K562 (cell line): Measurements from ENCODE around the gene UBE2D2. TPM values are rescaled to one million over a fixed set of nuclear protein-coding genes. Genes with fewer than 3 reads are reported as not detected.

ENCODE experiments used
- ARID1B ChIP-seq: fragments of 450-650 bp; IDR thresholded peaks from 2 replicates; pipeline ENCODE4 v1.6.1; 2016; ENCODE audit warnings: antibody characterized with exemption, mild to moderate bottlenecking, inconsistent platforms
- ATF1 ChIP-seq, 2 experiments: fragments of 450-650 bp in 1 of 2; IDR thresholded peaks; 2 replicates each; pipeline ENCODE4 v1.6.1; 2016; ENCODE audit warnings: missing compliant biosample characterization in 1 of 2, missing genetic modification characterization in 1 of 2
- ATF2 ChIP-seq: sonication (generic); formaldehyde crosslinking; IDR thresholded peaks from 2 replicates; pipeline ENCODE4 v1.8.1; 2022; ENCODE audit warnings: missing genetic modification reagents
- BCL6 ChIP-seq: fragments of 250-450 bp; sonication (Bioruptor Pico); IDR thresholded peaks from 2 replicates; pipeline ENCODE4 v1.4.0; 2020
- E2F3 ChIP-seq: fragments of 250-450 bp; sonication (Bioruptor Pico); IDR thresholded peaks from 2 replicates; pipeline ENCODE4 v1.4.0; 2020; ENCODE audit warnings: mild to moderate bottlenecking
- ESRRA ChIP-seq: fragments of 450-650 bp; IDR thresholded peaks from 2 replicates; pipeline ENCODE4 v1.6.1; 2014; ENCODE audit warnings: low read depth, mild to moderate bottlenecking, moderate library complexity, borderline replicate concordance
- FOXP4 ChIP-seq: sonication (generic); formaldehyde crosslinking; IDR thresholded peaks from 2 replicates; pipeline ENCODE4 v1.8.0; 2022; ENCODE audit warnings: mild to moderate bottlenecking, missing genetic modification reagents, borderline replicate concordance
- ILF3 ChIP-seq: fragments of 450-650 bp; IDR thresholded peaks from 2 replicates; pipeline ENCODE4 v1.6.1; 2018; ENCODE audit warnings: antibody characterized with exemption, mild to moderate bottlenecking, moderate library complexity, borderline replicate concordance
- NR1H2 ChIP-seq: sonication (generic); formaldehyde crosslinking; IDR thresholded peaks from 2 replicates; pipeline ENCODE4 v1.4.0; 2020; ENCODE audit warnings: mild to moderate bottlenecking, missing genetic modification reagents
- NR4A1 ChIP-seq, 2 experiments: fragments of 250-450 bp in 1 of 2; fragments of 450-650 bp in 1 of 2; sonication (Bioruptor Pico) in 1 of 2; IDR thresholded peaks; 2 replicates each; pipeline versions ENCODE4 v1.4.0 to v1.6.1; 2016 to 2020; ENCODE audit warnings: mild to moderate bottlenecking in 2 of 2, missing compliant biosample characterization in 1 of 2, missing genetic modification characterization in 1 of 2, moderate library complexity in 1 of 2
- RB1 ChIP-seq: fragments of 450-650 bp; IDR thresholded peaks from 2 replicates; pipeline ENCODE4 v1.6.1; 2017; ENCODE audit warnings: low read depth, mild to moderate bottlenecking
- TAF15 ChIP-seq: fragments of 200-400 bp; formaldehyde crosslinking; IDR thresholded peaks from 2 replicates; pipeline ENCODE4 v1.6.1; 2017; ENCODE audit warnings: mild to moderate bottlenecking, low read depth, low read length, moderate library complexity
- TAF9B ChIP-seq: fragments of 450-650 bp; IDR thresholded peaks from 2 replicates; pipeline ENCODE4 v1.6.1; 2018; ENCODE audit warnings: mild to moderate bottlenecking; ENCODE audit not compliant: partially characterized antibody
- XRCC3 ChIP-seq: fragments of 450-650 bp; IDR thresholded peaks from 2 replicates; pipeline ENCODE4 v1.6.1; 2017; ENCODE audit warnings: mild to moderate bottlenecking, moderate library complexity
- ZFP36 ChIP-seq: fragments of 150-350 bp; IDR thresholded peaks from 2 replicates; pipeline ENCODE4 v1.6.1; 2018; ENCODE audit warnings: low read length, low read depth; ENCODE audit not compliant: partially characterized antibody
- ZNF609 ChIP-seq: sonication (generic); formaldehyde crosslinking; IDR thresholded peaks from 2 replicates; pipeline ENCODE4 v1.8.1; 2023; ENCODE audit warnings: missing genetic modification reagents, mild to moderate bottlenecking, borderline replicate concordance
- polyA plus RNA-seq, 8 experiments: library from polyadenylated mRNA; depleted of rRNA in 4 of 8; stranded (reverse) in 5 of 8; unstranded in 3 of 8; fragments of >200 nt; fragmentation: Nextera tagmentation in 2 of 8; fragmentation: Illumina TruSeq in 1 of 8; extraction: Ambion mirVana in 2 of 8; extraction: Trizol in 1 of 8; gene quantifications; 2 replicates each; pipeline versions ENCODE4 v1.2.1 to v1.2.3, GENCODE V29; 2011 to 2014; ENCODE audit warnings: inconsistent platforms in 1 of 8, missing spikeins in 1 of 8
- total RNA-seq, 7 experiments: library from RNA; depleted of rRNA in 6 of 7; stranded (reverse); fragments of >200 nt in 6 of 7; fragmentation: Illumina TruSeq in 2 of 7; extraction: Trizol in 2 of 7; gene quantifications; 2 replicates each; pipeline versions ENCODE4 v1.2.1 to v1.2.3, GENCODE V29; 2011 to 2021; ENCODE audit warnings: low replicate concordance in 1 of 7

The UBE2D2 gene
- total and polyA plus RNA-seq, 9 of the 15 experiments (the other 6 are each of a cell fraction or from before 2014, with no cell fraction given): 53.6 to 198 (median 122) TPM

DNA sequence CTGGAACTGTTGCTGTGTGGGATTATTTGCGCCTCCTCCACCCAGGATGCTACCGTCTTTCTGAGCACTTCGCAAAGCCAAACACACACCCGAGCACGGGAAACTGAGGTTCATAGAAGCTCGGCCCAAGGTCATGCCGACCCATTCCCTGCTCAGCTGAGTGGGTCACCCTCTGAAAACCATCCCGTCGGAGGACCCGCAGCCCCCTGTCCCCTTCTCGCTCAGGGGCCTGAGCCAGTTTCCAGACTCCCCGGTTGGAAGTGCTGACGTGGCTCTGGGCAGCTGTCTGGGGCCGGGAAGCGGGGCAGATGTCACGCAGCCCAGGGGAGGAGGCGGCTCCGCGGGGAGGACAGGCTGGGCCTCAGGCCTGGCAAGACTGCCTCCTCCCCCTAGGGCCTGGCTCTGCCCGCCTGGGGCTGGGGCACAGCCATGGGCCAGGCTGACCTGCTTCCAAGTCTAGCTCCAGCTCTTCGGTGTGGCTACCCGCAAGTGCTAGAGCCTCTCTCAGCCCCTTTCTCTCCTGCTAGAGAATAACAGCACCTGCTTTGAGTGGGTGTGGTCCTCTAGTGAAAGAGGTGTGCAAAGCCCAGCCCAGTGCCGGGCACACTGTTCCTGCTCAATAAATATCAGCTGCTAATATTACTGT is 77.1 kb downstream of the UBE2D2 start (continued):
- TF ChIP-seq E2F3 (CRISPR knock-in tag) (no peak), ILF3 (no peak), ZNF609 (CRISPR knock-in tag) (no peak), FOXP4 (CRISPR knock-in tag) (no peak), ATF1 (CRISPR knock-in tag; IDR thresholded peaks at IDR 0.05) (no peak), ATF1 (tag; IDR thresholded peaks at IDR 0.05) (peak; percentile 63; the same call in 1 of the 2 replicates), NR4A1 (CRISPR knock-in tag; IDR thresholded peaks at IDR 0.05) (peak; percentile 56; the same call in 1 of the 2 replicates), NR4A1 (tag; IDR thresholded peaks at IDR 0.05) (no peak), BCL6 (CRISPR knock-in tag) (no peak; the same call in 1 of the 2 replicates), TAF15 (no peak), XRCC3 (no peak), NR1H2 (CRISPR knock-in tag) (no peak), ARID1B (peak; percentile 4; the same call in 1 of the 2 replicates), ZFP36 (no peak), RB1 (no peak), ESRRA (no peak), ATF2 (CRISPR knock-in tag) (no peak), TAF9B (no peak)
